SK-N-SH (cell line): ENCODE measurements around the gene C1orf216.

Source experiments
- CTCF ChIP-seq: fragments of 200-600 bp; sonication (generic); IDR thresholded peaks from 2 replicates; pipeline ENCODE4 v1.6.1; 2017; ENCODE audit warnings: antibody characterized with exemption, mild to moderate bottlenecking, moderate library complexity
- GATA2 ChIP-seq: sonication (generic); formaldehyde crosslinking; IDR thresholded peaks from 2 replicates; pipeline ENCODE4 v1.5.0; 2020; ENCODE audit warnings: mild to moderate bottlenecking, missing genetic modification reagents
- JUND ChIP-seq: IDR thresholded peaks from 2 replicates; pipeline ENCODE4 v1.4.0; 2012
- NFIC ChIP-seq: IDR thresholded peaks from 2 replicates; pipeline ENCODE4 v1.4.0; 2012; ENCODE audit warnings: borderline replicate concordance
- RAD21 ChIP-seq: IDR thresholded peaks from 2 replicates; pipeline ENCODE4 v1.6.1; 2012; ENCODE audit warnings: mild to moderate bottlenecking, low read length
- RCOR1 ChIP-seq: fragments of 150-350 bp; IDR thresholded peaks from 2 replicates; pipeline ENCODE4 v1.6.1; 2017; ENCODE audit warnings: antibody characterized with exemption, low read length
- RFX5 ChIP-seq: IDR thresholded peaks from 2 replicates; pipeline ENCODE4 v1.6.1; 2012; ENCODE audit warnings: mild to moderate bottlenecking, improper control_type of control experiment, low read length
- RXRA ChIP-seq: IDR thresholded peaks from 2 replicates; pipeline ENCODE4 v1.4.0; 2012; ENCODE audit warnings: low read depth, mild to moderate bottlenecking, borderline replicate concordance
- SIN3A ChIP-seq: IDR thresholded peaks from 2 replicates; pipeline ENCODE4 v1.6.1; 2012; ENCODE audit warnings: low read depth, mild to moderate bottlenecking, low read length, moderate library complexity, borderline replicate concordance
- SMC3 ChIP-seq: IDR thresholded peaks from 2 replicates; pipeline ENCODE4 v1.6.1; 2012; ENCODE audit warnings: low read depth, low read length, improper control_type of control experiment

GRCh38 chr1:35666916-35667315, 51.8 kb downstream of the C1orf216 start:
- TF ChIP-seq CTCF (no peak), SMC3 (no peak), RAD21 (no peak), NFIC (no peak), SIN3A (no peak), RXRA (no peak), RCOR1 (no peak), RFX5 (no peak), JUND (no peak), GATA2 (no peak)
